ENCODE results near the gene TSPAN10.
A peak's percentile ranks its signal among the peaks of the same experiment; 100 is the strongest.
"Not testable (repeated sequence)": the region's sequence is repeated elsewhere in the genome, so short reads cannot be mapped to it uniquely, and the experiment has no call there.

TSPAN10 gene

GRCh38 chr17:81636505-81637288 is at the start of gene TSPAN10, which contains the start of gene NPLOC4:
Gene TSPAN10, plus strand, starts transcription at chr17:81637196. Its CDS starts 5,217 bp downstream, at chr17:81642413.
Gene NPLOC4, minus strand, starts transcription at chr17:81637112. Its CDS starts 182 bp downstream, at chr17:81636930.
- DNase-seq: peak; percentile 78

GRCh38 chr17:81589612-81590011 is 47.4 kb upstream of the TSPAN10 start:
- DNase-seq: no peak

- DNase-seq: no peak
Observed at GRCh38 chr17:81590121-81590520, 46.9 kb upstream of the TSPAN10 start.

- DNase-seq: no peak
Observed at GRCh38 chr17:81591971-81592370, 45.0 kb upstream of the TSPAN10 start.

- no peak for DNase-seq
Observed at GRCh38 chr17:81593105-81593871, 43.7 kb upstream of the TSPAN10 start.

- no peak for DNase-seq
Observed at GRCh38 chr17:81599719-81600486, 37.1 kb upstream of the TSPAN10 start.

GRCh38 chr17:81601525-81602120 is 35.4 kb upstream of the TSPAN10 start:
- peak; percentile 51 for DNase-seq

GRCh38 chr17:81603846-81604610 is 33.0 kb upstream of the TSPAN10 start:
- no peak for DNase-seq

- DNase-seq: no peak
Observed at GRCh38 chr17:81607431-81607830, 29.6 kb upstream of the TSPAN10 start.

- DNase-seq: no peak
Observed at GRCh38 chr17:81608082-81608481, 28.9 kb upstream of the TSPAN10 start.

- no peak for DNase-seq
Observed at GRCh38 chr17:81608605-81609004, 28.4 kb upstream of the TSPAN10 start.

GRCh38 chr17:81609541-81610311 is 27.3 kb upstream of the TSPAN10 start:
- DNase-seq: no peak

GRCh38 chr17:81612172-81612970 is 24.6 kb upstream of the TSPAN10 start:
- no peak for DNase-seq

GRCh38 chr17:81615401-81615930 is 21.5 kb upstream of the TSPAN10 start:
- no peak for DNase-seq

GRCh38 chr17:81616877-81617276 is 20.1 kb upstream of the TSPAN10 start:
- DNase-seq: no peak

GRCh38 chr17:81618307-81618706 is 18.7 kb upstream of the TSPAN10 start:
- not testable (repeated sequence) for DNase-seq

GRCh38 chr17:81621494-81622130 is 15.4 kb upstream of the TSPAN10 start:
- no peak for DNase-seq

- no peak for DNase-seq
Observed at GRCh38 chr17:81630274-81630673, 6.7 kb upstream of the TSPAN10 start.

GRCh38 chr17:81631482-81631881 is 5.5 kb upstream of the TSPAN10 start:
- DNase-seq: no peak

GRCh38 chr17:81635431-81635830 is 1.6 kb upstream of the TSPAN10 start:
- no peak for DNase-seq
